GM12878 (cell line): ENCODE results near the gene TKT. TPM values are rescaled to one million over a fixed set of nuclear protein-coding genes. Genes with fewer than 3 reads are reported as not detected.

Source experiments
- ATAC-seq: fragments of 200-7000 bp; cut with Tn5 transposase; 3 replicates; pipeline ENCODE4 v1.9.1; 2020; ENCODE audit warnings: mild to moderate bottlenecking, moderate library complexity
- BruUV-seq: library from RNA; stranded (reverse); fragments of 400-500 nt; replicated peaks from 2 replicates; lab custom pipeline; 2021; lab: Mats Ljungman, UMichigan
- CTCF ChIA-PET: fragments of 300-600 bp; sonication (Branson Sonifier 250); formaldehyde crosslinking; extraction: SDS; loops from one replicate; lab custom pipeline; 2021; ENCODE audit warnings: inconsistent platforms; lab: Yijun Ruan, JAX
- POLR2A ChIA-PET: fragments of 350-600 bp; formaldehyde crosslinking; extraction: SDS; loops from one replicate; lab custom pipeline; 2021; ENCODE audit warnings: inconsistent platforms; lab: Charles Lee
- RAD21 ChIA-PET: fragments of 300-600 bp; sonication (Branson Sonifier 250); formaldehyde crosslinking; loops from one replicate; lab custom pipeline; 2023; ENCODE audit warnings: antibody characterized with exemption; ENCODE audit not compliant: unreplicated experiment; lab: Charles Lee
- SMC1A ChIA-PET: fragments of 300-600 bp; sonication (Branson Sonifier 250); formaldehyde crosslinking; loops from one replicate; lab custom pipeline; 2023; ENCODE audit not compliant: unreplicated experiment, uncharacterized antibody; lab: Charles Lee
- DNase-seq: peaks from one replicate; pipeline ENCODE4 v3.0.0-alpha.2; 2011; ENCODE audit warnings: low read depth, low spot score
- FAIRE-seq: peaks from 3 replicates; lab custom pipeline; 2011; peaks lifted over from hg19 to GRCh38; lab: Jason Lieb, UNC
- H2AFZ ChIP-seq: 2 replicates; pipeline ENCODE4 v1.6.0; 2011; ENCODE audit warnings: low read depth, low read length, control low read depth; ENCODE audit not compliant: control insufficient read depth
- H3K27ac ChIP-seq: 2 replicates; pipeline ENCODE4 v1.5.1; 2011; ENCODE audit warnings: control low read depth; ENCODE audit not compliant: control insufficient read depth, insufficient read depth
- H3K27me3 ChIP-seq, 2 experiments: replicated peaks in 1 of 2; 2 replicates each; pipeline versions ENCODE4 v1.6.0 to v1.6.1; 2011; ENCODE audit warnings: low read length in 1 of 2; ENCODE audit not compliant: control insufficient read depth in 2 of 2, insufficient read depth in 2 of 2
- H3K36me3 ChIP-seq, 2 experiments: 2 replicates each; pipeline ENCODE4 v1.5.1; 2011; ENCODE audit warnings: low read length in 1 of 2; ENCODE audit not compliant: control insufficient read depth in 2 of 2, insufficient read depth in 2 of 2
- H3K4me1 ChIP-seq: 2 replicates; pipeline ENCODE4 v1.6.1; 2011; ENCODE audit warnings: mild to moderate bottlenecking, low read length, moderate library complexity, mixed read lengths; ENCODE audit not compliant: control insufficient read depth, insufficient read depth
- H3K4me2 ChIP-seq: 2 replicates; pipeline ENCODE4 v1.6.0; 2011; ENCODE audit warnings: control low read depth; ENCODE audit not compliant: control insufficient read depth, insufficient read depth
- H3K4me3 ChIP-seq: fragments of 200-600 bp; sonication (generic); 2 replicates; pipeline ENCODE4 v1.5.1; 2016
- H3K79me2 ChIP-seq: 2 replicates; pipeline ENCODE4 v1.6.0; 2011; ENCODE audit warnings: low read length; ENCODE audit not compliant: control insufficient read depth, insufficient read depth
- H3K9ac ChIP-seq: 2 replicates; pipeline ENCODE4 v1.8.0; 2011; ENCODE audit warnings: low read length, control low read depth, mixed read lengths; ENCODE audit not compliant: control insufficient read depth, insufficient read depth
- H3K9me3 ChIP-seq: replicated peaks from 3 replicates; pipeline ENCODE4 v1.5.1; 2011; ENCODE audit warnings: mild to moderate bottlenecking, low read length; ENCODE audit not compliant: control insufficient read depth, insufficient read depth
- H4K20me1 ChIP-seq: 2 replicates; pipeline ENCODE4 v1.6.0; 2011; ENCODE audit not compliant: control insufficient read depth, insufficient read depth
- ATF7 ChIP-seq: fragments of 450-650 bp; IDR thresholded peaks from 2 replicates; pipeline ENCODE4 v1.6.1; 2016; ENCODE audit warnings: low read depth, mild to moderate bottlenecking
- FOXK2 ChIP-seq: fragments of 450-650 bp; IDR thresholded peaks from 2 replicates; pipeline ENCODE4 v1.6.1; 2017; ENCODE audit warnings: mild to moderate bottlenecking, moderate library complexity
- MAX ChIP-seq: IDR thresholded peaks from 2 replicates; pipeline ENCODE4 v1.6.1; 2012; ENCODE audit warnings: low read depth, low read length, improper control_type of control experiment
- MTA2 ChIP-seq: fragments of 450-650 bp; IDR thresholded peaks from 2 replicates; pipeline ENCODE4 v1.6.1; 2016; ENCODE audit warnings: low read depth, mild to moderate bottlenecking, moderate library complexity
- SKIL ChIP-seq: fragments of 450-650 bp; IDR thresholded peaks from 2 replicates; pipeline ENCODE4 v1.6.1; 2017; ENCODE audit warnings: mild to moderate bottlenecking, low read depth, inconsistent platforms; ENCODE audit not compliant: poor library complexity, severe bottlenecking
- SMAD1 ChIP-seq: fragments of 450-650 bp; IDR thresholded peaks from 2 replicates; pipeline ENCODE4 v1.6.1; 2018; ENCODE audit warnings: mild to moderate bottlenecking, low read depth; ENCODE audit not compliant: partially characterized antibody
- SRF ChIP-seq, 2 experiments: IDR thresholded peaks; 2 replicates each; pipeline ENCODE4 v1.6.1; 2011; ENCODE audit warnings: low read depth in 2 of 2, low read length in 2 of 2, mild to moderate bottlenecking in 1 of 2, moderate library complexity in 1 of 2
- TBL1XR1 ChIP-seq: IDR thresholded peaks from 2 replicates; pipeline ENCODE4 v1.6.1; 2012; ENCODE audit warnings: low read depth, low read length, improper control_type of control experiment
- USF2 ChIP-seq: IDR thresholded peaks from 2 replicates; pipeline ENCODE4 v1.6.1; 2011; ENCODE audit warnings: low read depth, low read length, improper control_type of control experiment, borderline replicate concordance
- ZNF687 ChIP-seq: fragments of 450-650 bp; IDR thresholded peaks from 2 replicates; pipeline ENCODE4 v1.6.1; 2017; ENCODE audit warnings: mild to moderate bottlenecking, moderate library complexity
- WGBS: methylation state at CpG from one replicate; pipeline ENCODE4 v1.1.6; 2016; ENCODE audit warnings: low lambda C conversion rate; ENCODE audit not compliant: insufficient replicate concordance, insufficient coverage; ENCODE audit errors: missing lambda C conversion rate; 5-methylcytosine and 5-hydroxymethylcytosine counted together
- in situ Hi-C: fragments of 300-500 bp; cut with MboI; formaldehyde crosslinking; loops from 9 replicates; pipeline ENCODE4 v1.14.3; 2018; ENCODE audit warnings: mixed read lengths
- intact Hi-C: fragments of 100-400 bp; cut with micrococcal nuclease; formaldehyde crosslinking; loops from one replicate; pipeline ENCODE4 v1.14.2; 2022; ENCODE audit not compliant: unreplicated experiment
- polyA plus RNA-seq, 11 experiments: library from polyadenylated mRNA; depleted of rRNA in 4 of 11; unstranded in 6 of 11; stranded (reverse) in 5 of 11; fragments of >200 nt; fragmentation: Nextera tagmentation in 4 of 11; fragmentation: Illumina TruSeq in 1 of 11; extraction: Ambion mirVana in 4 of 11; extraction: Trizol in 1 of 11; gene quantifications; 1 replicate in 1 of 11; 2 replicates in 10 of 11; pipeline versions ENCODE4 v1.2.1 to v1.2.3, GENCODE V29; 2011 to 2016; ENCODE audit warnings: inconsistent platforms in 2 of 11, missing spikeins in 2 of 11, low read depth in 1 of 11
- total RNA-seq, 4 experiments: library from RNA; depleted of rRNA in 3 of 4; stranded (reverse); fragments of >200 nt in 3 of 4; fragmentation: Illumina TruSeq in 1 of 4; extraction: Trizol in 1 of 4; gene quantifications; 2 replicates each; pipeline versions ENCODE4 v1.2.1 to v1.2.3, GENCODE V29; 2013 to 2021

TKT gene
- total and polyA plus RNA-seq, 10 of the 15 experiments (the other 5 are each of a cell fraction or from before 2014, with no cell fraction given), result 56.4 to 385 (median 143) TPM

GRCh38 chr3:53229606-53230005, 26.2 kb downstream of the TKT start:
- Histone ChIP-seq H3K79me2 (no peaks in the 10 kb centered on the region), H3K4me3 (no peak overlapping the region), H3K9me3 (no peaks in the 10 kb centered on the region), H2AFZ (no peak overlapping the region), H3K36me3 (peaks cover 43 to 70% of the 10 kb centered on the region in 2 experiments; a peak in 3 of 4 replicates), H3K4me1 (no peaks in the 10 kb centered on the region), H3K9ac (no peak overlapping the region), H4K20me1 (no peaks in the 10 kb centered on the region; the same call in 1 of the 2 replicates), H3K27me3 (no peaks in the 10 kb centered on the region), H3K27ac (no peak overlapping the region), H3K4me2 (no peak overlapping the region)
- intact Hi-C loops, result no loop called here
- ChIA-PET SMC1A (no interaction called here), RAD21 (no interaction called here), POLR2A (interaction anchor here (0.6 kb wide), 1 partner anchor 33 kb away, joined by 3 read pairs; no protein-coding TSS in a partner anchor), CTCF (interaction anchor here (2.3 kb wide), 1 partner anchor 9 kb away, joined by 9 read pairs; no protein-coding TSS in a partner anchor)
- no peak for DNase-seq
- in situ Hi-C loops, result no loop called here
- WGBS, result 25% methylated on average over 2 of the region's 2 CpGs
- TF ChIP-seq SMAD1 (no peak), MTA2 (no peak), ZNF687 (no peak), SRF (IDR thresholded peaks at IDR 0.05; ENCODE audit: low read depth in 2 of 2, low read length in 2 of 2) (no peak), FOXK2 (no peak), TBL1XR1 (no peak), USF2 (no peak), MAX (no peak), ATF7 (no peak), SKIL (no peak)
- FAIRE-seq, result no peak
- no peak for ATAC-seq
- no TSS peak for BruUV-seq
